ENCODE results near the gene GPC5. TPM values are rescaled to one million over a fixed set of nuclear protein-coding genes. Genes with fewer than 3 reads are reported as not detected.

GPC5 gene
- polyA plus RNA-seq, 2 of the 4 experiments (the other 2 are of a cell fraction): not detected

DNA sequence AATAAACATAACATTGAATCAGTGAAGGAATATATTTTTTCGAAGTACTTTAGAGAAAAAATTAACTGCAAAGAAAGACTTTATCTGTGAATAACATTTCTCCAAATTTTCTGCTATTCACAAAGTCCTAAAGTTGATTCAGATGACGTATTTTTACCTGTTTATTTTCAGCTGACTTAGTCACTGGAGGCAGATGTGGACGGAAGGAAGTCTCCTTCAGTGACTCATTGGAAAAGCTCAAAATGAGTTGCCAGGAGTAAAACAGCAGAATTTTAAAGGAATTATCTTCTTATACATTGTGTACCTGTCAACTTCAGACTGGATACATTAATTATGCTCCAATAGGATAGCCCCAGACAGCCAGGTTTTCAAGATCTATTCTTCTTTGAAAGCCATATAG, 1148.8 kb downstream of the GPC5 start:
- ATAC-seq (no peak), DNase-seq (ENCODE audit: low read depth in 1 of 2, low spot score in 1 of 2) (no peak), FAIRE-seq (no peak)

DNA sequence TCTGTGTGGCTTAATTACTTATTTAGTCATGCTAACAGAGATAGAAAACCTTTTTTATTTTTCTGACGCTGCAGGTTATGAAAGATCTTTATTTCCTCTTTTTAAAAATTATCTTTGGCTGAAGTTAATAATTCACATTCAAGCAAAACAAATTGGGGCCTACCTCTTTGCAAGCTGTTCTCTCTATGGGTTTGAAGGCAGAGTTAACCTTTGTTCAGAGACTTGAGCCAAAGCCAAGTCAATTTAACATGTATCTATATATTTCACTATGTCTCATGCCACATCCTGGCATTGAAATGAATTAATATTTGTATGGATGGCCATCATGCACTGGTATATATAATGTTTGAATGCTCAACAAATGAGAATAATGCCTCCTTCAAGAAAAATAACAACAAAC, 1150.9 kb downstream of the GPC5 start:
- WGBS (ENCODE audit: missing lambda C conversion rate): 3% methylated on average over 1 of the region's 1 CpG
- no peak overlapping the region for H3K4me2 ChIP-seq
- no peak overlapping the region for H3K4me3 ChIP-seq
- ChIA-PET POLR2A (no interaction called here), CTCF (no interaction called here)
- FAIRE-seq: no peak
- TF ChIP-seq KDM1A (IDR thresholded peaks at IDR 0.05; ENCODE audit: low read depth) (no peak), RNF2 (IDR thresholded peaks at IDR 0.05; ENCODE audit: borderline replicate concordance, low read depth) (no peak), RFX5 (IDR thresholded peaks at IDR 0.05) (no peak), CBX8 (IDR thresholded peaks at IDR 0.05) (no peak), NR3C1 (IDR thresholded peaks at IDR 0.05) (no peak), POLR2A (IDR thresholded peaks at IDR 0.05; ENCODE audit: low read length) (no peak), CHD2 (IDR thresholded peaks at IDR 0.05; ENCODE audit: low read length, partially characterized antibody) (no peak), BHLHE40 (IDR thresholded peaks at IDR 0.05; ENCODE audit: low read depth, low read length) (no peak), RARB (CRISPR knock-in tag; IDR thresholded peaks at IDR 0.05) (no peak), TP53 (CRISPR knock-in tag; IDR thresholded peaks at IDR 0.05) (no peak), MYC (IDR thresholded peaks at IDR 0.05; ENCODE audit: borderline replicate concordance, low read length) (no peak), ZFP36 (IDR thresholded peaks at IDR 0.05; ENCODE audit: borderline replicate concordance, partially characterized antibody) (no peak), EP300 (IDR thresholded peaks at IDR 0.05) (no peak), MAFK (IDR thresholded peaks at IDR 0.05; ENCODE audit: partially characterized antibody) (no peak)
- TF ChIP-seq, protein P1, sequence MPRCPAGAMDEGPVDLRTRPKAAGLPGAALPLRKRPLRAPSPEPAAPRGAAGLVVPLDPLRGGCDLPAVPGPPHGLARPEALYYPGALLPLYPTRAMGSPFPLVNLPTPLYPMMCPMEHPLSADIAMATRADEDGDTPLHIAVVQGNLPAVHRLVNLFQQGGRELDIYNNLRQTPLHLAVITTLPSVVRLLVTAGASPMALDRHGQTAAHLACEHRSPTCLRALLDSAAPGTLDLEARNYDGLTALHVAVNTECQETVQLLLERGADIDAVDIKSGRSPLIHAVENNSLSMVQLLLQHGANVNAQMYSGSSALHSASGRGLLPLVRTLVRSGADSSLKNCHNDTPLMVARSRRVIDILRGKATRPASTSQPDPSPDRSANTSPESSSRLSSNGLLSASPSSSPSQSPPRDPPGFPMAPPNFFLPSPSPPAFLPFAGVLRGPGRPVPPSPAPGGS (IDR thresholded peaks at IDR 0.05): no peak
- TF ChIP-seq, protein P2, sequence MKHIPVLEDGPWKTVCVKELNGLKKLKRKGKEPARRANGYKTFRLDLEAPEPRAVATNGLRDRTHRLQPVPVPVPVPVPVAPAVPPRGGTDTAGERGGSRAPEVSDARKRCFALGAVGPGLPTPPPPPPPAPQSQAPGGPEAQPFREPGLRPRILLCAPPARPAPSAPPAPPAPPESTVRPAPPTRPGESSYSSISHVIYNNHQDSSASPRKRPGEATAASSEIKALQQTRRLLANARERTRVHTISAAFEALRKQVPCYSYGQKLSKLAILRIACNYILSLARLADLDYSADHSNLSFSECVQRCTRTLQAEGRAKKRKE (CRISPR knock-in tag; IDR thresholded peaks at IDR 0.05; ENCODE audit: low read depth): no peak
- no peak for ATAC-seq
- no peaks in the 10 kb centered on the region for H3K9me3 ChIP-seq
- H3K27ac ChIP-seq: no peak overlapping the region
- no peaks in the 10 kb centered on the region for H3K4me1 ChIP-seq
- DNase-seq (ENCODE audit: low read depth in 1 of 2, low spot score in 1 of 2): no peak

More for the DNA sequence above, 1148.8 kb downstream of the GPC5 start:
- CTCF ChIA-PET: no interaction called here
- Histone ChIP-seq H3K9me3 (no peaks in the 10 kb centered on the region), H3K4me3 (no peak overlapping the region), H3K4me2 (no peak overlapping the region), H3K27ac (no peak overlapping the region), H3K4me1 (no peaks in the 10 kb centered on the region)
- 19% methylated on average over 3 of the region's 3 CpGs for WGBS (ENCODE audit: missing lambda C conversion rate)
- TF ChIP-seq HOXA7 (CRISPR knock-in tag; IDR thresholded peaks at IDR 0.05): no peak
- no peak for TF ChIP-seq RAD21 (conservative IDR thresholded peaks at IDR 0.05 in 1 of 2, IDR thresholded peaks at IDR 0.05 in 1 of 2)
- TF ChIP-seq, protein P3, sequence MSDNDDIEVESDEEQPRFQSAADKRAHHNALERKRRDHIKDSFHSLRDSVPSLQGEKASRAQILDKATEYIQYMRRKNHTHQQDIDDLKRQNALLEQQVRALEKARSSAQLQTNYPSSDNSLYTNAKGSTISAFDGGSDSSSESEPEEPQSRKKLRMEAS (IDR thresholded peaks at IDR 0.05): no peak
- no peak for TF ChIP-seq SREBF2 (IDR thresholded peaks at IDR 0.05)
- no peak for TF ChIP-seq RCOR1 (IDR thresholded peaks at IDR 0.05; ENCODE audit: low read depth, low read length)
- no peak for TF ChIP-seq PHF8 (IDR thresholded peaks at IDR 0.05; ENCODE audit: borderline replicate concordance, low read depth)
- TF ChIP-seq FOSL2 (IDR thresholded peaks at IDR 0.05): no peak
- TF ChIP-seq FOSL2 (CRISPR knock-in tag; IDR thresholded peaks at IDR 0.05): no peak
- no peak for TF ChIP-seq POLR2A (IDR thresholded peaks at IDR 0.05; ENCODE audit: low read length)
- TF ChIP-seq, protein P4, sequence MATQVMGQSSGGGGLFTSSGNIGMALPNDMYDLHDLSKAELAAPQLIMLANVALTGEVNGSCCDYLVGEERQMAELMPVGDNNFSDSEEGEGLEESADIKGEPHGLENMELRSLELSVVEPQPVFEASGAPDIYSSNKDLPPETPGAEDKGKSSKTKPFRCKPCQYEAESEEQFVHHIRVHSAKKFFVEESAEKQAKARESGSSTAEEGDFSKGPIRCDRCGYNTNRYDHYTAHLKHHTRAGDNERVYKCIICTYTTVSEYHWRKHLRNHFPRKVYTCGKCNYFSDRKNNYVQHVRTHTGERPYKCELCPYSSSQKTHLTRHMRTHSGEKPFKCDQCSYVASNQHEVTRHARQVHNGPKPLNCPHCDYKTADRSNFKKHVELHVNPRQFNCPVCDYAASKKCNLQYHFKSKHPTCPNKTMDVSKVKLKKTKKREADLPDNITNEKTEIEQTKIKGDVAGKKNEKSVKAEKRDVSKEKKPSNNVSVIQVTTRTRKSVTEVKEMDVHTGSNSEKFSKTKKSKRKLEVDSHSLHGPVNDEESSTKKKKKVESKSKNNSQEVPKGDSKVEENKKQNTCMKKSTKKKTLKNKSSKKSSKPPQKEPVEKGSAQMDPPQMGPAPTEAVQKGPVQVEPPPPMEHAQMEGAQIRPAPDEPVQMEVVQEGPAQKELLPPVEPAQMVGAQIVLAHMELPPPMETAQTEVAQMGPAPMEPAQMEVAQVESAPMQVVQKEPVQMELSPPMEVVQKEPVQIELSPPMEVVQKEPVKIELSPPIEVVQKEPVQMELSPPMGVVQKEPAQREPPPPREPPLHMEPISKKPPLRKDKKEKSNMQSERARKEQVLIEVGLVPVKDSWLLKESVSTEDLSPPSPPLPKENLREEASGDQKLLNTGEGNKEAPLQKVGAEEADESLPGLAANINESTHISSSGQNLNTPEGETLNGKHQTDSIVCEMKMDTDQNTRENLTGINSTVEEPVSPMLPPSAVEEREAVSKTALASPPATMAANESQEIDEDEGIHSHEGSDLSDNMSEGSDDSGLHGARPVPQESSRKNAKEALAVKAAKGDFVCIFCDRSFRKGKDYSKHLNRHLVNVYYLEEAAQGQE (IDR thresholded peaks at IDR 0.05): no peak
- TF ChIP-seq HDAC2 (IDR thresholded peaks at IDR 0.05): no peak
- TF ChIP-seq NR3C1 (IDR thresholded peaks at IDR 0.05): no peak
- TF ChIP-seq, protein P5, sequence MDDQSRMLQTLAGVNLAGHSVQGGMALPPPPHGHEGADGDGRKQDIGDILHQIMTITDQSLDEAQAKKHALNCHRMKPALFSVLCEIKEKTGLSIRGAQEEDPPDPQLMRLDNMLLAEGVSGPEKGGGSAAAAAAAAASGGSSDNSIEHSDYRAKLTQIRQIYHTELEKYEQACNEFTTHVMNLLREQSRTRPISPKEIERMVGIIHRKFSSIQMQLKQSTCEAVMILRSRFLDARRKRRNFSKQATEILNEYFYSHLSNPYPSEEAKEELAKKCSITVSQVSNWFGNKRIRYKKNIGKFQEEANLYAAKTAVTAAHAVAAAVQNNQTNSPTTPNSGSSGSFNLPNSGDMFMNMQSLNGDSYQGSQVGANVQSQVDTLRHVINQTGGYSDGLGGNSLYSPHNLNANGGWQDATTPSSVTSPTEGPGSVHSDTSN (IDR thresholded peaks at IDR 0.05): no peak
- no peak for TF ChIP-seq TP53 (CRISPR knock-in tag; IDR thresholded peaks at IDR 0.05)
- no peak for TF ChIP-seq HOXB5 (CRISPR knock-in tag; IDR thresholded peaks at IDR 0.05)
- no peak for TF ChIP-seq KDM1A (IDR thresholded peaks at IDR 0.05; ENCODE audit: low read depth)
- no peak for TF ChIP-seq ZNF302 (CRISPR knock-in tag; IDR thresholded peaks at IDR 0.05)
- TF ChIP-seq POLR2AphosphoS2 (conservative IDR thresholded peaks at IDR 0.05; ENCODE audit: low read length): no peak
- TF ChIP-seq EHF (CRISPR knock-in tag; IDR thresholded peaks at IDR 0.05): no peak
- POLR2A ChIA-PET: interaction anchor here (0.7 kb wide), 1 partner anchor 47 kb away, joined by 4 read pairs; no protein-coding TSS in a partner anchor

Measured in A549 (cell line).